HG03175 (cell line): Measurements from ENCODE around the gene SHANK1.

Source experiments
- ATAC-seq: cut with Tn5 transposase; IDR thresholded peaks from one replicate; pipeline ENCODE4 v1.9.1; 2021; ENCODE audit warnings: mild to moderate bottlenecking, moderate library complexity; ENCODE audit not compliant: unreplicated experiment

SHANK1 gene

GRCh38 chr19:50729894-50730293, 10.3 kb upstream of the SHANK1 start:
- ATAC-seq: no peak

GRCh38 chr19:50728084-50728737, 8.6 kb upstream of the SHANK1 start:
- no peak for ATAC-seq

GRCh38 chr19:50725911-50726230, 6.3 kb upstream of the SHANK1 start:
- ATAC-seq: no peak

GRCh38 chr19:50725218-50725910, 5.8 kb upstream of the SHANK1 start:
- peak; percentile 28 for ATAC-seq

GRCh38 chr19:50724522-50725217, 5.1 kb upstream of the SHANK1 start:
- ATAC-seq: peak; percentile 77

GRCh38 chr19:50723735-50724521, 4.3 kb upstream of the SHANK1 start:
- ATAC-seq: no peak

DNA sequence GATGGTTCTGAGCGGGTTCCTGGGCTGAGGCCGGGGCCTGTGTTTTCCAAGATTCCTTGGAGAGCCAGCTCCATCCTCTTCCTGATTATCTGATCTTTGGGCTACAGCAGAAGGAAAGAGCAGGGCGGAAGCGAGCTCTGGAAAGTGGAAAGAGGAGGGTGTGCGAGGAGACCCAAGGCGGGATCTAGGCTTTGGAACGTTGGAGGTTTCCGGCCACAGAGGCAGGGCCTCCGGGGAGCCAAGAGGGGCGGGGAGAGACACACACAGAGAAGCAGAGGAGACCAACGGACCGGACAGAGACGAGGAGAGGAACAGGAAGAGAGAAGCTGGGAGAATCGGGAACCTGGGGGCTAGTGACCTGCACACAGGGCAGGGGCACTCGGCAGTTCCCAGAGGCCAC, 3.5 kb upstream of the SHANK1 start, which contains the start of gene CLEC11A:
Gene CLEC11A, plus strand, starts transcription at position 296 of the 400 bp plus-strand sequence. CDS start 162 bp downstream, outside the sequence.
- ATAC-seq: no peak

GRCh38 chr19:50722201-50723013, 2.8 kb upstream of the SHANK1 start:
- ATAC-seq: no peak

- ATAC-seq: no peak
Observed at GRCh38 chr19:50721441-50722137, 2.0 kb upstream of the SHANK1 start.

GRCh38 chr19:50720921-50721381, 1.3 kb upstream of the SHANK1 start:
- no peak for ATAC-seq

GRCh38 chr19:50720181-50720920, 749 bp upstream of the SHANK1 start:
- ATAC-seq: no peak

DNA sequence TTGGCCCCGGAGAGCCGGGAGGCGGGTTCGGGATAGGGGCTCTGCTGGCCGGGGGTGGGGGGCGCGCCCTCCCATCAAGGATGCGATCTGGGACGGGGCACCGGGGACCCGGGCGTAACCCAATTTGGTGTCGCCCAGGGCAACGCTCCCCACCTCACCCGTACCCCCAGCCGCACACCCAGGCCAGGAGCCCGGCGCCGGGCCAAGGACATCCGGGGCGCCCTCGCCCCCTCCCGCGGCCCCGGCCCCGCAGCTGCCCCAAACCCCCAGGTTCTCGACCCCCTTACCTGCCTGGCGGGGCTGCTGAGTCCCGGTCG, 525 bp downstream of the SHANK1 start:
- no peak for ATAC-seq

DNA sequence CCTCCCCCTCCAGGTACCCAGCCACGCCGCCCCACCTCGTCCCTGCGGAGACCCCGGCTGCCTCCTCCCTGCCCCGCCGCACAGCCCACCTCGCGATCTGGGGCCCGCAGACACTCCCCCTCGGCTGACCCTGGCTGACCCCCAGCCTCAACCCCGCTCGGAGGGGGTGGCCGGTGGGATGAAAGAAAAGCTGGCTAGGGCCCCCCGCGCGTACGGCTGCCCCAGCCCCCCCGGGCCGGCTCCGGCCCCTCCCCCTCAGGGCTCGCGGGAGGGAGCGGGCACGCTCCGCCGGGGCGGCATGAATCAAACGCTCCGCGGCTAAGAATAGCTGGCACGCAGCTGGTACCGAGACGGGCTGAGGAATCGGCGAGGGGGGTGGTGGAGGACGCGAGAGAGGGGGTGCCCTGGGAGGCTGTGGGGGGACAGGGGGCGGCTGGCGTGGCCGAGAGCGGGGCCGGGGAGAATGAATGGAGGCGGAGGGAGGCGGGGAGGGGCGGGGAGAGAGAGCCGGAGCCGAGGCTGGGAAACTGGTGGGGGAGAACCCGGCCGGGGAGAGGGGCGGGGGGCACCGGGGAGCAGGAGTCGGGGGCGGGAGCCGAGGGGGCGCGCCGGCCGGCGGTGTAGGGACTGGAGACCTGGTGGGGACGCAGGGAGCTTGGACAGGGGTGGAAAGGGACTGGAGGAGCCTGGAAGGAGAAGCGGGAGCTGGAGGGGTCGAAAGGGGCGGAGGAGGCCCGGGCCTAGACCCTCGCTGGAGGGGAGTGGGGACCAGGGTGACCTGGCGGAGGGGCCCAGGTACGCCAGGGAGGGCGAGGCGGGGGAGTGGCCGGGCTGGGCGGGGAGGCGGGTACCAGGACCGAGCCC, 1.1 kb downstream of the SHANK1 start:
- ATAC-seq: no peak

DNA sequence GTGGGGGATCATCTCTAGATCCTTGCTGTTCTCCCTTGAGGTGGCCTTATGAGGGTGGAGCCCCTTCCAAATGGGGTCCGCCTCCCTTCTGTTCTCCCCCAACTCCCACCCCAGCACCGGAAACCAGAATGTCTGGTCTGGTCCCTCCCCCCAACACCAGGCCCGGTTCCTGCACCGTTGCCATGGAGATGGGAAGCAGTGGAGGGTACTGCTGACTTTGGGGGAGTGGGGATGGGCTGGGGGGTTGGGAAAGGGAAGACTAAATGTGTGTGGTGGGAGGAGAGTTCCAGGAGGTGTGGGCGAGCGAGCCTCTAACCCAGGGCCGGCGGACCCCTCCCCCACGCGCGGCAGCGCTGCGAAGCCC, 1.7 kb downstream of the SHANK1 start:
- no peak for ATAC-seq

DNA sequence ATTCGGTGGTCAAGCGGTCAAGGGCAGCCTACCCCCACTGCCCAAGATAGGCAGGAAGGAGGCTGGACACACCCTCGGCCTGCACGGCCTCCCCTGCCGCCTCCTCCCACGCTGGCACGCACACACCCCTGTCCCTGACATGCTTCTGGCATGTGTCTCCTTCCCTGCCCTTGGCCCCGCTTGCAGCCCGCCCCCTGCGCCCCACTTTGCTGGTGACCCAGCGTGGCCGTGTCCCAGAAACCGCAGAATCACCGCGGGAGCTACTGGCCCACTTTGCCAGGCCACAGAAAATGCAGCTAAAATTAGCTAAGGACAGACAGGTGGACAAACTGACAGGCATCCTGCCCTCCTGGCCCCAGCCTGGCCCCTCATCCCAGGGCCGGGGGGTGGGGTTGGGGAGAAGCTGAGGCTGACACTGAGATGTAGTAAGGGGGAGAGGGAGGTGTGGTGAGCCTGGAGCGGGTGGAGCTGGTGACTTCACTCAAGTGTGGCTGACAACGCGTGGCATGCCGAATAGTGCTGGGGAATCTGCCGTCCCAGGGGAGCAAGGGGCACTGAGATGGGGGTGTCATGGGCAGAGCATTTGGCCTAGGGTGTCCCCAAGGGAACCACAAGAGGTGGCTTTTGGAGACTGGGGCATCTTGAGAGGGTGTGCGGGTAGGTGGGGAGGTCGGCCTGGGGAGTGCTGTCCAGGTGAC, 2.4 kb downstream of the SHANK1 start:
- no peak for ATAC-seq

DNA sequence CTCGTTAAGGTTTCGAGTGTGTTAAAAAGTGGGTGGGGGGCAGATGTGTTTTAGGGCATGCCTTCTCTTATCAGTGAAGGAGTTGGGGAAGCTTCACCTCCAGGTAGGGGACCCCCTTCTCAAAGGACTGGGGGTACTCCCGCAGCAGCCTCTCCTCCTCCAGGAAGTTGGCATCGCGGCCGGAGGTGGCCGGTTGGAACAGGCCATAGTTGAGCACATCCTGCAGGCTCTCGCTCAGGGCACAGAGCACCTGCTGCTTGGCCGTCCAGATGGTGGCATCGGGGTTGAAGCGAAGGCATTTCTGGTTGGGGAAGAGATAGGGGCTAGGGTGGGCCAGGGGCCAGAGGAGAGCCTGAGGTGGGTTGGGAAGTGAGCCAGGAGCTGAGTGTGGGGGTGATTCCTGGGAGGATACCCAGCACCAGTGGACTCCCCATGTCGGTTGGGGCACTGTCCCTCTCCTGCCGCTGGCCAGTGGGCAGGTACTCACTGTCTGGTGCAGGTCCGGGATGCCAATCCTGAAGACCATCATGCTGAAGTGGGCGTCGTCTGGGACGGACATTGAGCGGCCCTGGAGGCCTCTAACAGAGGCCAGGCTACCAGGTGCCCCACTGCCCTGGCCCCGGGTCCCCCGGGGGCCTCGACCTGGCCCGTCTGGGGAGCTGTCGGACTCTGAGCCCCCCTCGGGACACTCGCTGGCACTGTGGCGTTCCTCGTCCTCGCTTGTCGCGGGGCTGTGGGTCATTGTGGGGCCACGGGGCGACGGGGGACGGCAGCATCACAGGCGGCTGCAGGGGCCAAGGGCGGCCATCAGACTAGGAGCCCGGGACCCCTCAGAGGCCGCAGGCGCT, 3.2 kb downstream of the SHANK1 start:
- no peak for ATAC-seq
